Measurements from ENCODE around the gene METTL6. TPM values are rescaled to one million over a fixed set of nuclear protein-coding genes. Genes with fewer than 3 reads are reported as not detected.

The METTL6 gene
- total RNA-seq, 1 experiment from 2014 or later: 25.6 TPM

- H3K27me3 Mint-ChIP-seq (ENCODE audit: low read depth): 0 out of 2 replicates have a peak, but pooled peaks cover 3% of the 10 kb centered on the region
- WGBS (ENCODE audit: extremely low coverage, insufficient read length, low lambda C conversion rate): no CpG with 5 or more reads among the region's 6 CpGs
- TF ChIP-seq, protein P1, sequence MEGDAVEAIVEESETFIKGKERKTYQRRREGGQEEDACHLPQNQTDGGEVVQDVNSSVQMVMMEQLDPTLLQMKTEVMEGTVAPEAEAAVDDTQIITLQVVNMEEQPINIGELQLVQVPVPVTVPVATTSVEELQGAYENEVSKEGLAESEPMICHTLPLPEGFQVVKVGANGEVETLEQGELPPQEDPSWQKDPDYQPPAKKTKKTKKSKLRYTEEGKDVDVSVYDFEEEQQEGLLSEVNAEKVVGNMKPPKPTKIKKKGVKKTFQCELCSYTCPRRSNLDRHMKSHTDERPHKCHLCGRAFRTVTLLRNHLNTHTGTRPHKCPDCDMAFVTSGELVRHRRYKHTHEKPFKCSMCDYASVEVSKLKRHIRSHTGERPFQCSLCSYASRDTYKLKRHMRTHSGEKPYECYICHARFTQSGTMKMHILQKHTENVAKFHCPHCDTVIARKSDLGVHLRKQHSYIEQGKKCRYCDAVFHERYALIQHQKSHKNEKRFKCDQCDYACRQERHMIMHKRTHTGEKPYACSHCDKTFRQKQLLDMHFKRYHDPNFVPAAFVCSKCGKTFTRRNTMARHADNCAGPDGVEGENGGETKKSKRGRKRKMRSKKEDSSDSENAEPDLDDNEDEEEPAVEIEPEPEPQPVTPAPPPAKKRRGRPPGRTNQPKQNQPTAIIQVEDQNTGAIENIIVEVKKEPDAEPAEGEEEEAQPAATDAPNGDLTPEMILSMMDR (conservative IDR thresholded peaks at IDR 0.05): no peak
These were observed 58.7 kb downstream of the METTL6 start for GRCh38 chr3:15368561-15369135.

More at GRCh38 chr3:15368561-15369135, 58.7 kb downstream of the METTL6 start:
- H3K9me3 Mint-ChIP-seq: no peaks in the 10 kb centered on the region
- Histone ChIP-seq H2AFZ (ENCODE audit: low read length) (no peak overlapping the region), H3K27me3 (ENCODE audit: insufficient read depth, low read length) (no peaks in the 10 kb centered on the region; the same call in 1 of the 2 replicates), H2AK5ac (ENCODE audit: insufficient read length, low read length) (no peak overlapping the region), H2BK15ac (ENCODE audit: low read depth, low read length) (no peak overlapping the region), H3K14ac (ENCODE audit: insufficient read depth, low read length) (no peak overlapping the region), H3K27ac (ENCODE audit: insufficient read length, low read depth, low read length) (no peak overlapping the region), H3K9me3 (ENCODE audit: control insufficient read depth, low read depth, low read length) (no peaks in the 10 kb centered on the region), H3K23ac (ENCODE audit: insufficient read length, low read depth, low read length) (no peak overlapping the region), H4K20me1 (ENCODE audit: control insufficient read depth, insufficient read depth, insufficient read length) (no peaks in the 10 kb centered on the region), H4K8ac (replicated peaks; ENCODE audit: insufficient read length, low read depth, low read length) (no peak overlapping the region), H3K56ac (ENCODE audit: insufficient read length, low read depth, low read length) (no peak overlapping the region), H3K23me2 (ENCODE audit: insufficient read length, low read depth, low read length, poor library complexity, severe bottlenecking) (no peaks in the 10 kb centered on the region), H4K91ac (ENCODE audit: insufficient read length, low read depth, low read length) (no peak overlapping the region), H3K18ac (ENCODE audit: insufficient read length, low read depth, low read length) (no peak overlapping the region), H4K5ac (ENCODE audit: insufficient read length, low read depth, low read length) (no peak overlapping the region), H2BK120ac (ENCODE audit: low read depth, low read length, poor library complexity, severe bottlenecking) (no peak overlapping the region), H2BK20ac (ENCODE audit: low read depth, low read length, poor library complexity, severe bottlenecking) (no peak overlapping the region), H3K4me2 (ENCODE audit: insufficient read depth, insufficient read length, low read length) (no peak overlapping the region), H3K79me1 (ENCODE audit: insufficient read depth, low read depth, low read length, poor library complexity, severe bottlenecking) (no peaks in the 10 kb centered on the region), H3K4me1 (ENCODE audit: insufficient read depth, low read length) (no peaks in the 10 kb centered on the region), H3K79me2 (ENCODE audit: insufficient read depth, low read length) (no peaks in the 10 kb centered on the region), H3K9ac (ENCODE audit: extremely low read depth, insufficient read length, low read length) (no peak overlapping the region), H3K4ac (ENCODE audit: low read depth, low read length) (no peak overlapping the region), H2BK5ac (ENCODE audit: insufficient read length, low read length) (no peak overlapping the region), H3T11ph (ENCODE audit: low read length) (no peak overlapping the region), H2BK12ac (ENCODE audit: insufficient read length, low read depth, low read length) (no peak overlapping the region)
- peak overlapping the region in 1 of 3 experiments; percentile 46; a peak in 1 of 7 replicates for H3K27ac Mint-ChIP-seq
- no peak for DNase-seq
- no peaks in the 10 kb centered on the region; a peak in 1 of 7 replicates for H3K36me3 Mint-ChIP-seq (ENCODE audit: insufficient read depth in 1 of 3, low read depth in 3 of 3)
- H3K4me3 Mint-ChIP-seq: no peak overlapping the region
- H3K4me1 Mint-ChIP-seq: peaks cover 0 to 5% of the 10 kb centered on the region in 2 experiments; a peak in 1 of 4 replicates
